Measurements from ENCODE around the gene CPVL. TPM values are rescaled to one million over a fixed set of nuclear protein-coding genes. Genes with fewer than 3 reads are reported as not detected.
A peak's percentile ranks its signal among the peaks of the same experiment; 100 is the strongest.

The CPVL gene
- total and polyA plus RNA-seq, 11 donors = 68.8 to 247 (median 134) TPM

DNA sequence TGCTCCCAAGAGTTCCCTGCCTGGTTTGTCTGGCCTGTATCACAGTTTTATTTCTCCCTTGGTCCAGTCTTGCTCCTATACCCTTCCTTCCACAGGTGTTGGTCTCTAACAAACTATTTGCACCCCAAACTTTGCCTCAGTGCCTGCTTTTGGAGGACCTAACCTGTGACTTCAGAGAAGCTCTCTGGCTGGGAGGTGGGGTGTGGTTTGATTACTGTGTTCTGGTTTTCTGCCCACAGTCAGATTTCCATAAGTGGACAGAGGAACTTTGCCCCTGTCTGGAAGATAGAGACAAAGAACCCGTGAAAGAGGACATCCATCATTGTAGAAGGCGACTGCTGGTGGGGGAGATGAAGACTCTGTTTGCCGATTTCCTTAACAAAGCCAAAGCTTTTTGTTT lies 132.4 kb downstream of the CPVL start:
- DNase-seq (no peak), ATAC-seq (no peak)
- Histone ChIP-seq H3K9me3 (no peaks in the 10 kb centered on the region), H3K27ac (peak overlapping the region in 3 of 12 donors; percentile 35 to 42 (median 39)), H3K4me1 (peaks cover 0 to 46% (median 7%) of the 10 kb centered on the region in 12 donors), H3K27me3 (no peaks in the 10 kb centered on the region), H3K36me3 (peaks cover 0 to 5% (median 0%) of the 10 kb centered on the region in 9 donors), H3K4me3 (no peak overlapping the region)
- intact Hi-C loops (cut with DNase I) = loop anchor here in 3 of 10 donors (5.0 to 10.0 kb wide), 3 partner anchors 49 to 59 kb away; partner anchors contain the start of gene TRIL (in 2 of the 3)
- WGBS, 4 donors = 77 to 91% (median 87%) methylated on average over 3 of the region's 3 CpGs
- TF ChIP-seq POLR2A (IDR thresholded peaks at IDR 0.05) = no peak
- TF ChIP-seq, protein P1, sequence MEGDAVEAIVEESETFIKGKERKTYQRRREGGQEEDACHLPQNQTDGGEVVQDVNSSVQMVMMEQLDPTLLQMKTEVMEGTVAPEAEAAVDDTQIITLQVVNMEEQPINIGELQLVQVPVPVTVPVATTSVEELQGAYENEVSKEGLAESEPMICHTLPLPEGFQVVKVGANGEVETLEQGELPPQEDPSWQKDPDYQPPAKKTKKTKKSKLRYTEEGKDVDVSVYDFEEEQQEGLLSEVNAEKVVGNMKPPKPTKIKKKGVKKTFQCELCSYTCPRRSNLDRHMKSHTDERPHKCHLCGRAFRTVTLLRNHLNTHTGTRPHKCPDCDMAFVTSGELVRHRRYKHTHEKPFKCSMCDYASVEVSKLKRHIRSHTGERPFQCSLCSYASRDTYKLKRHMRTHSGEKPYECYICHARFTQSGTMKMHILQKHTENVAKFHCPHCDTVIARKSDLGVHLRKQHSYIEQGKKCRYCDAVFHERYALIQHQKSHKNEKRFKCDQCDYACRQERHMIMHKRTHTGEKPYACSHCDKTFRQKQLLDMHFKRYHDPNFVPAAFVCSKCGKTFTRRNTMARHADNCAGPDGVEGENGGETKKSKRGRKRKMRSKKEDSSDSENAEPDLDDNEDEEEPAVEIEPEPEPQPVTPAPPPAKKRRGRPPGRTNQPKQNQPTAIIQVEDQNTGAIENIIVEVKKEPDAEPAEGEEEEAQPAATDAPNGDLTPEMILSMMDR (IDR thresholded peaks at IDR 0.05) = no peak

DNA sequence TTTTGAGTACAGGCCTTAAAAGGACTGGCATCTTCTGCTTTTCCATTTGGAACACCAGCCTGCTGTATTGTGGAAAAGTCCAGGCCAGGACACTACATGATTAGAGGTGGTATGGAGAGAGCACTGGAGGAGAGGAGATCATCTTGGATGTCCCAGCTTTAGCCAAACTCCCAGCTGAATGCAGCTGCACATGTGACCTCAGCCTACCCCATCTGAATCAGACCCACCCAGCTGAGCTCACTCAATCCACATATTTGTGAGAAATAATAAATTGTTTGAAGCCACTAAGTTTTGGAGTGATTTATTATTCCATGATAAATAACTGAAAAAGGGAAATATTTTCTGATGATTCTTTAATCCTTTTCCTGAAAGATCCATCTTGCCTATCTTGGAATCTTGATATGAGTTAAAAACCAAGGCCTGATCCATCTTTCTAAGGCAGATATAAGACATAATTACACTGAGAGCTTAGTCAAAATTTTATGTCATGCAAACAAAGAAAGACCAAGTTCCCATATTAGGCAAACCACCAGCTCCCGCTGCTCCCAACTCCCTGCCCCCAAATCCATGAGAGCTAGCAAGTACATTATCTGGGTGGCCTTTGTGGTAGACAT lies 133.1 kb downstream of the CPVL start:
- ATAC-seq = peak; percentile 45 to 86 (median 70)
- Histone ChIP-seq H3K27ac (peak overlapping the region in 3 of 12 donors; percentile 35 to 42 (median 39)), H3K4me3 (no peak overlapping the region), H3K9me3 (no peaks in the 10 kb centered on the region), H3K4me1 (peaks cover 0 to 49% (median 7%) of the 10 kb centered on the region in 12 donors), H3K27me3 (no peaks in the 10 kb centered on the region), H3K36me3 (peaks cover 0 to 5% (median 0%) of the 10 kb centered on the region in 9 donors)
- intact Hi-C loops (cut with DNase I) = loop anchor here in 3 of 10 donors (5.0 to 10.0 kb wide), 3 partner anchors 48 to 58 kb away; partner anchors contain the start of gene TRIL (in 2 of the 3)
- TF ChIP-seq, protein P1 (IDR thresholded peaks at IDR 0.05) = no peak
- TF ChIP-seq POLR2A (IDR thresholded peaks at IDR 0.05) = no peak
- DNase-seq = peak in 1 of 5 donors; percentile 60
- WGBS, 4 donors = 78 to 89% (median 87%) methylated on average over 1 of the region's 1 CpG

DNA sequence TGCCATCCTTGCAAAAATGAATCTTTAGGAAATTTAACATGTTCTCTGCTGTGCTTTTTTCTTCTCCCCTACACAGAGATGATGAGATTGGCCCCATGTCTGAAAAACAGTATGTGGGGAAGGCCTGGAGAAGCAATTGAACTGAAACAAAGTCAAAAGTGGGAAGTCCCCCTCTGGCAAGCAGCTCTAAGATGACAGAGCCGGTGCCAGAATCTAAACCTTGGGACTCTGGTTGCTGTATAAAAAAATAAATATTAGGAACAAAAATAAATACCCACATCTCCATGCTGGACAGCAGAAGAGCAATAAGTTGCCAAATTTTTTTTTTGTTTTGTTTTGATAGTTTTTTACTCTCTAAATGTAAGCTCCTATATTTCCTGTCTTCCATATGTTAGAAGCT lies 136.4 kb downstream of the CPVL start:
- H3K4me3 ChIP-seq = no peak overlapping the region
- intact Hi-C loops (cut with DNase I) = loop anchor here in 4 of 10 donors (5.0 to 10.0 kb wide), 3 partner anchors 45 to 55 kb away; partner anchors contain the start of gene TRIL (in 3 of the 4)
- WGBS, 4 donors = 47 to 60% (median 50%) methylated on average over 1 of the region's 1 CpG
- TF ChIP-seq, protein P1 (IDR thresholded peaks at IDR 0.05) = no peak
- TF ChIP-seq POLR2A (IDR thresholded peaks at IDR 0.05) = no peak
- H3K27ac ChIP-seq = no peak overlapping the region
- H3K9me3 ChIP-seq = no peaks in the 10 kb centered on the region
- ATAC-seq = no peak
- DNase-seq = no peak
- no peaks in the 10 kb centered on the region for H3K27me3 ChIP-seq
- H3K4me1 ChIP-seq = peaks cover 0 to 54% (median 3%) of the 10 kb centered on the region in 12 donors
- H3K36me3 ChIP-seq = peaks cover 0 to 5% (median 0%) of the 10 kb centered on the region in 9 donors

DNA sequence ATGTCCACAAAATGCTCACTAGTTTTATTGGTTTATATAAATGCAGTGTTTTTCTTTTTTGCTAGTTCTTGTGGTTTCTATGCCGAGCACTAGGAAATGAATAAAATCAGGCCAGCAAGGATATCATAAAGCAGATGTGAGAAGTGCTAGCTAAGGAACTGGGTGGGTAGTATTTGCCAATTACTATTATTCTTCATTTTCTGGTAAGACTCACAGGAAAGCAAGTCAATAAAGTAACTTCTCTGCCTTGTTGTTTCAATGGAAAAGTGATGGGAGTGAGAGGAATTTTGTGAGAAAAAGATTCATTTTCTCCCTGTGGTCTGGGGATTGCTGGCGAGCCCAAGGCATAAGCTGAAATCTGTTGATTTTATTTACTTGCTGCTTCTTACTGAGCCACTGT lies 137.7 kb downstream of the CPVL start:
- H3K4me3 ChIP-seq = no peak overlapping the region
- H3K27ac ChIP-seq = no peak overlapping the region
- TF ChIP-seq POLR2A (IDR thresholded peaks at IDR 0.05) = no peak
- TF ChIP-seq, protein P1 (IDR thresholded peaks at IDR 0.05) = no peak
- peaks cover 0 to 5% (median 0%) of the 10 kb centered on the region in 9 donors for H3K36me3 ChIP-seq
- intact Hi-C loops (cut with DNase I) = loop anchor here in 1 of 10 donors (10.0 kb wide), 1 partner anchor 54 kb away; the partner anchor contains the start of gene TRIL
- DNase-seq (no peak), ATAC-seq (no peak)
- 68 to 71% (median 69%) methylated on average over 2 of the region's 2 CpGs for WGBS, 4 donors
- H3K9me3 ChIP-seq = no peaks in the 10 kb centered on the region
- peaks cover 0 to 51% (median 3%) of the 10 kb centered on the region in 12 donors for H3K4me1 ChIP-seq
- no peaks in the 10 kb centered on the region for H3K27me3 ChIP-seq

Data from heart left ventricle (tissue), 16 donors.